HEK293 (cell line): ENCODE results near the gene ADGRD2.

Experiments used
- CTCF ChIA-PET: fragments of 350-600 bp; formaldehyde crosslinking; extraction: SDS; loops from one replicate; lab custom pipeline; 2021; ENCODE audit warnings: antibody characterized with exemption; lab: Yijun Ruan, JAX
- POLR2A ChIA-PET: fragments of 300-600 bp; formaldehyde crosslinking; extraction: SDS; loops from one replicate; lab custom pipeline; 2020; ENCODE audit warnings: antibody characterized with exemption, inconsistent platforms; lab: Yijun Ruan, JAX
- H3K27ac ChIP-seq: fragments of 200-500 bp; sonication (Bioruptor generic); 2 replicates; pipeline ENCODE4 v1.5.1; 2014; ENCODE audit warnings: low read depth, low read length, control low read depth, inconsistent platforms; ENCODE audit errors: extremely low read depth
- H3K36me3 ChIP-seq, 2 experiments: fragments of 200-500 bp in 1 of 2; sonication (Bioruptor generic) in 1 of 2; 1 replicate in 1 of 2; 2 replicates in 1 of 2; pipeline ENCODE4 v1.5.1; 2014 to 2017; ENCODE audit warnings: inconsistent platforms in 2 of 2, low read length in 2 of 2; ENCODE audit not compliant: control insufficient read depth in 2 of 2, insufficient read depth in 1 of 2
- H3K4me1 ChIP-seq: fragments of 200-500 bp; sonication (Bioruptor generic); 2 replicates; pipeline ENCODE4 v1.5.1; 2014; ENCODE audit warnings: mild to moderate bottlenecking, low read length, inconsistent platforms; ENCODE audit not compliant: control insufficient read depth, insufficient read depth
- H3K4me3 ChIP-seq: 2 replicates; pipeline ENCODE4 v1.5.1; 2011; ENCODE audit warnings: low read depth, mild to moderate bottlenecking, control low read depth, low read length, moderate library complexity
- H3K9me3 ChIP-seq: fragments of 200-500 bp; sonication (Bioruptor generic); 2 replicates; pipeline ENCODE4 v1.5.1; 2014; ENCODE audit warnings: low read depth, low read length, inconsistent platforms; ENCODE audit not compliant: control insufficient read depth, insufficient read depth
- GLI4 ChIP-seq: fragments of 450-650 bp; formaldehyde crosslinking; IDR thresholded peaks from 2 replicates; pipeline ENCODE4 v1.5.1; 2016; ENCODE audit warnings: missing biosample characterization, missing genetic modification characterization
- SCRT2 ChIP-seq: fragments of 450-650 bp; formaldehyde crosslinking; IDR thresholded peaks from 2 replicates; pipeline ENCODE4 v1.5.1; 2016; ENCODE audit warnings: missing biosample characterization, missing genetic modification characterization
- SETDB1 ChIP-seq: IDR thresholded peaks from one replicate; pipeline ENCODE4 v1.6.1; 2017; ENCODE audit warnings: mild to moderate bottlenecking, low read length, moderate library complexity, mixed read lengths; ENCODE audit not compliant: insufficient read length
- ZBTB8A ChIP-seq: fragments of 450-650 bp; formaldehyde crosslinking; IDR thresholded peaks from 2 replicates; pipeline ENCODE4 v1.5.1; 2016; ENCODE audit warnings: missing biosample characterization, missing genetic modification characterization
- ZNF169 ChIP-seq: fragments of 450-650 bp; formaldehyde crosslinking; IDR thresholded peaks from 2 replicates; pipeline ENCODE4 v1.5.1; 2016; ENCODE audit warnings: missing biosample characterization, missing genetic modification characterization
- ZNF184 ChIP-seq: fragments of 450-650 bp; IDR thresholded peaks from 2 replicates; pipeline ENCODE4 v1.5.1; 2018; ENCODE audit warnings: missing biosample characterization, mild to moderate bottlenecking, missing genetic modification characterization
- ZNF274 ChIP-seq, 2 experiments: fragments of 200-500 bp in 1 of 2; fragments of 450-650 bp in 1 of 2; sonication (Bioruptor generic) in 1 of 2; formaldehyde crosslinking in 1 of 2; IDR thresholded peaks; 2 replicates each; pipeline versions ENCODE4 v1.5.1 to v1.6.1; 2014 to 2016; ENCODE audit warnings: borderline replicate concordance in 1 of 2, inconsistent platforms in 1 of 2, low read length in 1 of 2, missing biosample characterization in 1 of 2, missing genetic modification characterization in 1 of 2
- ZNF391 ChIP-seq: fragments of 450-650 bp; formaldehyde crosslinking; IDR thresholded peaks from 2 replicates; pipeline ENCODE4 v1.5.1; 2016; ENCODE audit warnings: low read depth, missing biosample characterization, missing genetic modification characterization, borderline replicate concordance
- ZNF423 ChIP-seq: fragments of 450-650 bp; formaldehyde crosslinking; IDR thresholded peaks from 2 replicates; pipeline ENCODE4 v1.5.1; 2016; ENCODE audit warnings: missing biosample characterization, missing genetic modification characterization
- ZNF585B ChIP-seq: fragments of 450-650 bp; formaldehyde crosslinking; IDR thresholded peaks from 2 replicates; pipeline ENCODE4 v1.5.1; 2016; ENCODE audit warnings: missing biosample characterization, missing genetic modification characterization
- ZNF600 ChIP-seq: fragments of 450-650 bp; formaldehyde crosslinking; IDR thresholded peaks from 2 replicates; pipeline ENCODE4 v1.5.1; 2016; ENCODE audit warnings: missing biosample characterization, missing genetic modification characterization
- ZNF623 ChIP-seq: fragments of 450-650 bp; formaldehyde crosslinking; IDR thresholded peaks from 2 replicates; pipeline ENCODE4 v1.5.1; 2016; ENCODE audit warnings: missing biosample characterization, missing genetic modification characterization
- ZNF664 ChIP-seq: fragments of 450-650 bp; formaldehyde crosslinking; IDR thresholded peaks from 2 replicates; pipeline ENCODE4 v1.5.1; 2016; ENCODE audit warnings: missing biosample characterization, missing genetic modification characterization
- ZSCAN30 ChIP-seq: fragments of 450-650 bp; IDR thresholded peaks from 2 replicates; pipeline ENCODE4 v1.5.1; 2018; ENCODE audit warnings: missing biosample characterization, mild to moderate bottlenecking, missing genetic modification characterization, moderate library complexity
- TF ChIP-seq, protein P1 (sequence below): fragments of 450-650 bp; formaldehyde crosslinking; IDR thresholded peaks from 2 replicates; pipeline ENCODE4 v1.5.1; 2016; ENCODE audit warnings: missing biosample characterization, missing genetic modification characterization

The ADGRD2 gene

DNA sequence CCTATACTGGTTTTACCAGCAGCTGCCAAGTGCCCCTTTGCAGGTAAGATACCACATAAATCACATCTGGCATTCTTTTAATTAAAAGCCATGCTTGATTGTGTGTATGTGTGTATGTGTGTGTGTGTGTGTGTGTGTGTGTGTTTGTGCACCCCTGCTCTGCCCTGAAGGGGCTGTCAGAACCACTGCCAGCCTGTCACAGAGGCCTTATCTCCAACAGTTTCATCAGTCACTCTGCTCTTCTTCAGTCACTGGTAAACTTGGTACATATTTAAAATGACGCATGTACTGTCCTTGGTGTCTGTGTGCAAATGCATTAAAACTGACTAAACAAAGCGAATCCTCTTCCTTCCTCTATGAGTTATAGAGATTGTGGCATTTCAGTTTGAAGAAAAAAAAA lies 75.9 kb downstream of the ADGRD2 start (continued):
- TF ChIP-seq ZNF423 (no peak), ZNF391 (no peak)

DNA sequence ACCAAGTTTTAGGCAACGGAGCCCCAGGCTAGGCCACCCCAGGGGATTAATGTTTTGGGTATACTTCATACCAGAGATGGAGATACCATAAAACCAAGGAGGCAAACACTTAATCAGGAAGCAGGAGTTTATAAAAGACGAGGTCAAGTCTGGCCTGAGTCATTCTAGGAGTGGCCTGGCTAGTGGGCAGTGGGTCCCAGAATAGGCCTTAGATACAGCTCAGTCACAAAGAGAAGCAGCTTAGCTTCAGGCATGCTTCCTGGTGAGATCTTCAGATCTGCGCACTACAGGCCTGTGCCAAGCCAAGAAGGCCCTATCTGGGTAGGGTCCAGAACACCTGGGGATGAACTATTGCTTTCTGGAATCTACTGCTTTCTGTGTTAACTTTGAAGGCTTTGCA lies 77.5 kb downstream of the ADGRD2 start:
- no peak for TF ChIP-seq ZNF623 (tag by site-specific recombination)
- TF ChIP-seq, protein P1, sequence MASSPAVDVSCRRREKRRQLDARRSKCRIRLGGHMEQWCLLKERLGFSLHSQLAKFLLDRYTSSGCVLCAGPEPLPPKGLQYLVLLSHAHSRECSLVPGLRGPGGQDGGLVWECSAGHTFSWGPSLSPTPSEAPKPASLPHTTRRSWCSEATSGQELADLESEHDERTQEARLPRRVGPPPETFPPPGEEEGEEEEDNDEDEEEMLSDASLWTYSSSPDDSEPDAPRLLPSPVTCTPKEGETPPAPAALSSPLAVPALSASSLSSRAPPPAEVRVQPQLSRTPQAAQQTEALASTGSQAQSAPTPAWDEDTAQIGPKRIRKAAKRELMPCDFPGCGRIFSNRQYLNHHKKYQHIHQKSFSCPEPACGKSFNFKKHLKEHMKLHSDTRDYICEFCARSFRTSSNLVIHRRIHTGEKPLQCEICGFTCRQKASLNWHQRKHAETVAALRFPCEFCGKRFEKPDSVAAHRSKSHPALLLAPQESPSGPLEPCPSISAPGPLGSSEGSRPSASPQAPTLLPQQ (tag by site-specific recombination), result no peak
- no peak for TF ChIP-seq ZNF664 (tag by site-specific recombination)
- no peak for TF ChIP-seq ZNF274 (IDR thresholded peaks at IDR 0.05; ENCODE audit: low read length)
- TF ChIP-seq ZNF274 (tag by site-specific recombination; IDR thresholded peaks at IDR 0.05; ENCODE audit: borderline replicate concordance), result no peak
- no peak for TF ChIP-seq ZNF184 (tag by site-specific recombination)
- no peak for TF ChIP-seq SCRT2 (tag by site-specific recombination)
- TF ChIP-seq SETDB1, result no peak
- TF ChIP-seq ZBTB8A (tag by site-specific recombination), result no peak
- TF ChIP-seq ZNF585B (tag by site-specific recombination), result no peak
- no peak for TF ChIP-seq ZNF600 (tag by site-specific recombination)
- TF ChIP-seq ZNF169, result no peak
- no peak for TF ChIP-seq ZSCAN30 (tag by site-specific recombination)
- no peak for TF ChIP-seq GLI4 (tag by site-specific recombination)
- Histone ChIP-seq H3K9me3 (no peaks in the 10 kb centered on the region), H3K27ac (no peak overlapping the region), H3K36me3 (peaks cover 0 to 46% of the 10 kb centered on the region in 2 experiments; a peak in 2 of 3 replicates), H3K4me3 (no peak overlapping the region), H3K4me1 (no peaks in the 10 kb centered on the region)
- POLR2A ChIA-PET, result interaction anchor here (1.2 kb wide), 1 partner anchor 24 kb away, joined by 3 read pairs; no protein-coding TSS in a partner anchor
- CTCF ChIA-PET, result interaction anchor here (1.3 to 2.5 kb wide), 3 partner anchors 9 to 108 kb away, joined by 5 to 26 read pairs (median 12); no protein-coding TSS in a partner anchor
